DND-41 (cell line): Measurements from ENCODE around the gene CNOT3.

ENCODE experiments used
- ATAC-seq: fragments of 200-7000 bp; cut with Tn5 transposase; 3 replicates; pipeline ENCODE4 v1.9.1; 2021; ENCODE audit warnings: low read depth; ENCODE audit not compliant: insufficient read depth
- DNase-seq: peaks from one replicate; pipeline ENCODE4 v3.0.0-alpha.2; 2020
- H2AFZ ChIP-seq: 2 replicates; pipeline ENCODE4 v1.6.0; 2012; ENCODE audit warnings: low read depth, low read length
- H3K27ac ChIP-seq: 2 replicates; pipeline ENCODE4 v1.5.1; 2012; ENCODE audit warnings: low read length, inconsistent platforms
- H3K27me3 ChIP-seq: fragments of 200-600 bp; sonication (generic); 2 replicates; pipeline ENCODE4 v1.6.0; 2012; ENCODE audit warnings: low read length, mild to moderate bottlenecking, inconsistent platforms; ENCODE audit not compliant: insufficient read depth, poor library complexity
- H3K36me3 ChIP-seq: 2 replicates; pipeline ENCODE4 v1.5.1; 2012; ENCODE audit warnings: low read length, inconsistent platforms; ENCODE audit not compliant: insufficient read depth
- H3K4me1 ChIP-seq: 2 replicates; pipeline ENCODE4 v1.5.1; 2012; ENCODE audit warnings: mild to moderate bottlenecking, low read length; ENCODE audit not compliant: insufficient read depth
- H3K4me2 ChIP-seq: 2 replicates; pipeline ENCODE4 v1.6.0; 2012; ENCODE audit warnings: mild to moderate bottlenecking, moderate library complexity, low read length, inconsistent platforms; ENCODE audit not compliant: insufficient read depth
- H3K4me3 ChIP-seq, 2 experiments: fragments of 200-600 bp in 1 of 2; shearing (Covaris generic) in 1 of 2; 2 replicates each; pipeline ENCODE4 v1.5.1; 2012 to 2016; ENCODE audit warnings: inconsistent platforms in 2 of 2, low read length in 2 of 2, mild to moderate bottlenecking in 2 of 2, low read depth in 1 of 2, moderate library complexity in 1 of 2
- H3K79me2 ChIP-seq: 2 replicates; pipeline ENCODE4 v1.6.0; 2012; ENCODE audit warnings: low read length, inconsistent platforms; ENCODE audit not compliant: insufficient read depth
- H3K9ac ChIP-seq: 2 replicates; pipeline ENCODE4 v1.6.0; 2012; ENCODE audit warnings: low read depth, mild to moderate bottlenecking, inconsistent platforms, low read length, moderate library complexity
- H3K9me3 ChIP-seq: 2 replicates; pipeline ENCODE4 v1.5.1; 2012; ENCODE audit warnings: low read length, moderate library complexity, mild to moderate bottlenecking, inconsistent platforms; ENCODE audit not compliant: insufficient read depth, severe bottlenecking
- H4K20me1 ChIP-seq: 2 replicates; pipeline ENCODE4 v1.6.0; 2012; ENCODE audit warnings: low read length; ENCODE audit not compliant: insufficient read depth
- CTCF ChIP-seq: IDR thresholded peaks from 2 replicates; pipeline ENCODE4 v1.5.1; 2012; ENCODE audit warnings: borderline replicate concordance, low read length, moderate library complexity, mild to moderate bottlenecking; ENCODE audit not compliant: poor library complexity, severe bottlenecking; ENCODE audit errors: extremely low read depth
- EZH2 ChIP-seq: IDR thresholded peaks from 3 replicates; pipeline ENCODE4 v1.6.1; 2012; ENCODE audit warnings: borderline replicate concordance, low read depth, mild to moderate bottlenecking, moderate library complexity, low read length, inconsistent platforms; ENCODE audit not compliant: severe bottlenecking

The CNOT3 gene

GRCh38 chr19:54128441-54128725, 9.2 kb upstream of the CNOT3 start:
- Histone ChIP-seq H3K4me2 (no peak overlapping the region), H3K4me3 (no peak overlapping the region), H4K20me1 (peaks cover 14% of the 10 kb centered on the region), H2AFZ (no peak overlapping the region), H3K36me3 (peaks cover 77% of the 10 kb centered on the region), H3K9me3 (no peaks in the 10 kb centered on the region), H3K9ac (no peak overlapping the region), H3K27ac (no peak overlapping the region), H3K4me1 (no peaks in the 10 kb centered on the region), H3K27me3 (no peaks in the 10 kb centered on the region), H3K79me2 (no peaks in the 10 kb centered on the region)
- DNase-seq (no peak), ATAC-seq (no peak)
- TF ChIP-seq CTCF = no peak
- no peak for TF ChIP-seq EZH2

- Histone ChIP-seq H4K20me1 (peaks cover 18% of the 10 kb centered on the region), H2AFZ (no peak overlapping the region), H3K9me3 (no peaks in the 10 kb centered on the region), H3K4me3 (no peak overlapping the region), H3K4me1 (no peaks in the 10 kb centered on the region), H3K27ac (no peak overlapping the region), H3K36me3 (peaks cover 71% of the 10 kb centered on the region), H3K27me3 (no peaks in the 10 kb centered on the region), H3K4me2 (no peak overlapping the region), H3K79me2 (no peaks in the 10 kb centered on the region), H3K9ac (no peak overlapping the region)
- TF ChIP-seq CTCF = no peak
- TF ChIP-seq EZH2 = no peak
- DNase-seq (no peak), ATAC-seq (no peak)
Measured at GRCh38 chr19:54128796-54129616, 8.6 kb upstream of the CNOT3 start.

- Histone ChIP-seq H3K27me3 (no peaks in the 10 kb centered on the region), H3K4me3 (no peak overlapping the region), H3K4me1 (no peaks in the 10 kb centered on the region), H3K36me3 (peaks cover 65% of the 10 kb centered on the region), H3K9me3 (no peaks in the 10 kb centered on the region), H4K20me1 (peaks cover 18% of the 10 kb centered on the region), H3K4me2 (no peak overlapping the region), H3K27ac (no peak overlapping the region), H2AFZ (no peak overlapping the region), H3K9ac (no peak overlapping the region), H3K79me2 (no peaks in the 10 kb centered on the region)
- DNase-seq (no peak), ATAC-seq (no peak)
- TF ChIP-seq EZH2 (no peak), CTCF (no peak)
Measured at GRCh38 chr19:54129617-54129996, 8.0 kb upstream of the CNOT3 start.
